SH-SY5Y (cell line): ENCODE results near the gene MAB21L2.

Source experiments
- GATA2 ChIP-seq: IDR thresholded peaks from 2 replicates; pipeline ENCODE4 v1.6.1; 2011; ENCODE audit warnings: mild to moderate bottlenecking, low read depth, low read length
- GATA3 ChIP-seq: IDR thresholded peaks from 2 replicates; pipeline ENCODE4 v1.6.1; 2011; ENCODE audit warnings: low read depth, mild to moderate bottlenecking, low read length, moderate library complexity

- TF ChIP-seq GATA3 (no peak), GATA2 (no peak)
Measured at GRCh38 chr4:150574678-150575077, 7.3 kb upstream of the MAB21L2 start.
